Measurements from ENCODE around the gene PSMD13.
"Not testable (repeated sequence)": the region's sequence is repeated elsewhere in the genome, so short reads cannot be mapped to it uniquely, and the experiment has no call there.

The PSMD13 gene

DNA sequence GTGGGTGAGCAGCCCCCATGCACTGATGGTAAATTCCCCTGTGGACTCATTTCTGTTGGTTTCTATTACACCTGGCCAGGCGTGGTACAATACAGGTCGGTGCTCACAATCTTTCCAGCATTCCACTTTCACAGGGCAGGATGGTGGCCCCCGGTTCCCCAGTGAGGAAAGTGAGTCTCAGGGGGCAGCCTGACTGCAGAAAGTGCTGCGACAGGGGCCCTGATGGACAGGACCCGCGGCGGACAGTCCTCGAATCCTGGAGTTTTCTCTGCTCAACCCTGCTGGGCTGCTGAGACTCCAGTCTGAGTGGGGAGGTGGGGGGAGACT lies 49.1 kb downstream of the PSMD13 start:
- in situ Hi-C loops (cut with MboI; ENCODE audit: low sequenced_read_pairs), result no loop called here

DNA sequence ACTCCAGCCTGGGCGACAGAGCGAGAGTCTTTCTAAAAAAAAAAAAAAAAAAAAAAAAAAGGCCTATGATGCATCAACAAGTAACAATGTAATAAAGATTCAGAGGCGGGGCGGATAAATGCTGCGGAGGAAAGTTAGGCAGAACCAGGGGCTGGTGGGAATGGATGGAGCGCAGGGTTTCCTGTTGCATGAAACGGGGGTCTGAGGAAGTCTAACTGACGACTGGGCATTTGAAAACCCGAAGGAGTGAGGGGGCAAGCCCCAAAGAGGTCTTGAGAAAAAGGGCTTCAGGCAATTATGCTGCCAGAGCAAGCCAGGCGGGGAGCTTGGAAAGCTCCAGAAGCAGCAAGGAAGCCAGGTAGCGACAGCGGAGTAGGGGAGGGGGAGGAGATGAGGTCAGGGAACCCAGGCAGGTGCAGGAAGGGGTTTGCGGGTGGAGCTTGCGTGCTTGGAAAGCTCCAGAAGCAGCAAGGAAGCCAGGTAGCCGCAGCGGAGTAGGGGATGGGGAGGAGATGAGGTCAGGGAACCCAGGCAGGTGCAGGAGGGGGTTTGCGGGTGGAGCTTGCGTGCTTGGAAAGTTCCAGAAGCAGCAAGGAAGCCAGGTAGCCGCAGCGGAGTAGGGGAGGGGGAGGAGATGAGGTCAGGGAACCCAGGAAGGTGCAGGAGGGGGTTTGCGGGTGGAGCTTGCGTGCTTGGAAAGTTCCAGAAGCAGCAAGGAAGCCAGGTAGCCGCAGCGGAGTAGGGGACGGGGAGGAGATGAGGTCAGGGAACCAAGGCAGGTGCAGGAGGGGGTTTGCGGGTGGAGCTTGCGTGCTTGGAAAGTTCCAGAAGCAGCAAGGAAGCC lies 50.4 kb downstream of the PSMD13 start:
- in situ Hi-C loops (cut with MboI; ENCODE audit: low sequenced_read_pairs), result not testable (repeated sequence)

DNA sequence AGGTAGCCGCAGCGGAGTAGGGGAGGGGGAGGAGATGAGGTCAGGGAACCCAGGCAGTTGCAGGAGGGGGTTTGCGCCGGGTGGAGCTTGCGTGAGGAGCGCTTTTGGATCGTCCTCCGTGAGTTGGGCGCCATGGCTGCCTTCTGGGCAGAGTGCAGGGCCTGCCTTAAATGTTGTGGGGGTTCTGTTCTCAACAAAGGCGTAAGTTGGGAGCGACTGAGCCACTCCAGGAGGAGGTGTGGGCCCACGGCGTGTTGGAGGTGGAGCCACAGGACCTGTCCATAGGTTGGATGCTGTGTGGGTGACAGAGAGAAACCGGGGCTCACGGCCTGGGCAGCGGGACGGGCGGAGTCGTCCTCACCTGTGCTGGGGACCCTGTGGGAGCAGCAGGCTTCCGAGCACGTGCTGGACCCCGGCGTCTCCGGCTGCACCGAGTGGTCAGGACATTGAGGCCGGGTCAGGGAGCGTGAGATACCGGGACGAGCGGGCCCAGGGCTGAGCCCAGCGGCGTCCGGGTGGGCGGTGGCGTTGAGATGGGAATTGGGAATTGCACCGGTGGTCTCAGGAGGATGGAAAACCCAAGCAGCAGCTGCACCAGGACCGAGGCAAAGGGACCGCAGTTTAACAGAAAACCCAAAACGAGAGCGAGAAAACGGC lies 51.2 kb downstream of the PSMD13 start:
- in situ Hi-C loops (cut with MboI; ENCODE audit: low sequenced_read_pairs), result no loop called here

- in situ Hi-C loops (cut with MboI; ENCODE audit: low sequenced_read_pairs), result no loop called here
Observed at GRCh38 chr11:288478-289397, 52.0 kb downstream of the PSMD13 start, which contains the start of gene PGGHG. PGGHG (plus strand) TSS chr11:289126; CDS start chr11:289817, 691 bp downstream.

GRCh38 chr11:289398-289711 lies 52.6 kb downstream of the PSMD13 start:
- in situ Hi-C loops (cut with MboI; ENCODE audit: low sequenced_read_pairs), result no loop called here

DNA sequence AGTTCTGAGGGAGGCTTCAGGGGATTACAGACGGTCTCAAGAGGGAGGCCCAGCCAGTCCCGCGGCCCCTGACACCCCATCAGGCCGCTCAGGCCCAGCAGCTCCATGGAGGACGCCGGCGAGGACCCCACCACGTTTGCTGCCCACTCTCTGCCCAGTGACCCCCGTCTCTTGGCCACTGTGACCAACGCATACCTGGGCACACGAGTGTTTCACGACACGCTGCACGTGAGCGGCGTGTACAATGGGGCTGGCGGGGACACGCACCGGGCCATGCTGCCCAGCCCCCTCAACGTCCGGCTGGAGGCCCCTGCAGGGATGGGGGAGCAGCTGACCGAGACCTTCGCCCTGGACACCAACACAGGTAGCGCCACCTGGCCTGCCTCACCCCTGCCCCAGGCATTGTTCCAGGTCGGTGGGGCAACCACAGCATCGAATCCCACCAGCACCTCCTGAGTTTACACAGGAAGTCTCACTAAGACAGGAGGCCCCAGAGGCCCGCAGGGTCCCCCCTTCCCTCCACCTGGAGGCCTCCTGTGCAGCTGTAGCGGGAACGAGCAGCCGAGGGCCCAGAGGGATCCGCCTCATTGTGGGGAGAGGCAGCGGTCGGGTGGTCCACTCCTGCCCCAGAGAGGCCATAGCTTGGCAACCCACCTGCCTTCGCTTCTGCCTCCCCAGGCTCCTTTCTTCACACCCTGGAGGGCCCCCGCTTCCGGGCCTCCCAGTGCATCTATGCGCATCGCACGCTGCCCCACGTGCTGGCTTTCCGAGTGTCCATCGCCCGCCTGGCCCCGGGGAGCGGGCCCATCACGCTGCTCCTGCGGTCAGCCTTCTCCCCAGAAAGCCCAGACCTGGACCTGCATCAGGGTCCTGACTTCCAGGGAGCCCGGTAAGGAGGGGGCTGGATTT lies 53.2 kb downstream of the PSMD13 start:
- in situ Hi-C loops (cut with MboI; ENCODE audit: low sequenced_read_pairs), result no loop called here

GRCh38 chr11:290621-291231 lies 54.0 kb downstream of the PSMD13 start:
- in situ Hi-C loops (cut with MboI; ENCODE audit: low sequenced_read_pairs), result no loop called here

GRCh38 chr11:291281-292210 lies 54.8 kb downstream of the PSMD13 start:
- in situ Hi-C loops (cut with MboI; ENCODE audit: low sequenced_read_pairs), result no loop called here

GRCh38 chr11:292211-293121 lies 55.7 kb downstream of the PSMD13 start:
- in situ Hi-C loops (cut with MboI; ENCODE audit: low sequenced_read_pairs), result no loop called here

GRCh38 chr11:293271-293851 lies 56.6 kb downstream of the PSMD13 start:
- in situ Hi-C loops (cut with MboI; ENCODE audit: low sequenced_read_pairs), result no loop called here

- in situ Hi-C loops (cut with MboI; ENCODE audit: low sequenced_read_pairs), result no loop called here
Observed at GRCh38 chr11:293852-294661, 57.3 kb downstream of the PSMD13 start.

DNA sequence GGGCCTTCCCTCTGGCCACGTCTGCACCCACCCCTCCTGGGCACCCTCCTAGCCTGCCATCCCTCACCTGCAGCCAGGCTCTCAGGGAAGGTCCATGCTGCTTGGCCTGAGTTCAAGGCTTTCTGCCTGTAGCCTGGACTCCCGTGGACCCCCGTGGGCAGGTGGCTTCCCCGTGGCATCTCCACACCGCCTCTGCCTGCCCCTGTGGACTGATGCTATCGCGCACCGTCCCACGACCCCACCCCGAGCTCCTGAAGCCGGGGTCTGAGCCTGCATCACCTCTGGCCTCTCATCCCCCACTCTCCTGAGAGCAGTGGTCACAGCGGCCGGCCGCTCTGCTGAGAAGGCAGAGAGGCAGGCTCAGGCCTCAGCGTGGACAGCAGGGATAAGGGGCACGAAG lies 58.0 kb downstream of the PSMD13 start:
- in situ Hi-C loops (cut with MboI; ENCODE audit: low sequenced_read_pairs), result no loop called here

DNA sequence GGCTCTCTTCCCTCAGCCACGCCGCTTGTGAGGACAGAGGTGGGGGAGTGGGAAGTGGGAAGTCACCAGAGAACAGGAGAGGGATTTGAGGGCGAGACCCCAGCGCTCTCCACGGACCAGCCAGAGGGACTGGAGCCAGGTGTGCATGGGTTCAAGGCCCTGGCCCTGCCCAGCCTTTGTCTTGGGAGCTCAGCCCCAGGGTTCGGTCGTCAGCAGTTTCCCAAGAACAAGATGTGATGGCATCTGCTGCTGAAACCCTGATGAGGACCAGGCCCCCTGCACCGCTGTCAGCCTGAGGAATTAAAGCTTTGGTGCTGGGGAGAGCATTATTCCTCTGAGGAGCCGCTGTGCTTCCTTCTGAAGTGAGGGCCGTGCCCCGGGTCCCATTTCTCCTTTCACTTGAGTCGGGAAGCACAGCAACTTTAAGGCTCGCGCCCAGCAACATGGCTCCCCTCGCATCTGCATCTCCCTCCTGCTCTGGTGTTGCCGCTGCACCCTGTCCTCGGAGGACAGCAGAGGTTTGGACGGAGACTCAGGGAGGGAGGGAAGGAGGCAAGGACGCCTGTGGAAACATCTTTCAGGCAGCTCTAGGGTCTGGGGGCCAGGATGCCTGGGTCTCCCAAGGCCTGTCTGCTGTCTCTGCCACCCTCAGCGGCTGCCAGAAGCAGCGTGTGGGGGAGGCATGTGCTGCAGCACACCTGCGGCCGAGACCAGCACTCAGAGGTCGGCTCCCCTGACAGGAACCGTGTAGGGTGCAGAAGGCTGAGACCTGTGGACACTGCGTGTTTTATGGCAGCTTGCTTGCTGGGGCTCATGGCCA lies 58.8 kb downstream of the PSMD13 start:
- in situ Hi-C loops (cut with MboI; ENCODE audit: low sequenced_read_pairs), result no loop called here

- in situ Hi-C loops (cut with MboI; ENCODE audit: low sequenced_read_pairs), result no loop called here
Observed at GRCh38 chr11:296171-297050, 59.6 kb downstream of the PSMD13 start.

DNA sequence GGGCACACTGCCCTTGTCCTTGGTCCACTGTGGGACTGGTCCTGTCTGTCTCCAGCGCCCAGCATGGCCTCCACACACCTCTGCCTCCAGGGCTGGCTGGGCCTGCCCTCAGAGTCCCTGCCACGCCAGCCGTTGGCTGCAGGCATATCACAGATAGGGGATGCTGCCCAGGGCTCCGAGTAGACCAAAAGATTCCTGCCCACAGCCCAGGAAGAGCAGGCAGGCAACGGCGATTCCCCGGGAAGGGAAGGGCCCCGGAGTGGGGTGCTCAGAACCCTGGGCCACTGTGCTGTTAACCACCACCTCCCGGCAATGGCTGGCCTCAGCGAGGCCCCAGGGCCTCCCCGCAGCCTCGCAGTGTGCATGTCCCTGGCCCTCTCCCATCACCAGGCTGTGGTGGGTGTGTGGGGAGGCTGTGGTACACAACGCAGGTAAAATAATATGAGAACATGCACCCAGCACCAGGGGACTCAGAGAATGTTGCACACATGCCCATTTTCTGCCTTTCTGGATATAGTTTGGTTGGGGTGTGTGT lies 60.3 kb downstream of the PSMD13 start:
- in situ Hi-C loops (cut with MboI; ENCODE audit: low sequenced_read_pairs), result no loop called here

All from HL-60/S4 (cell line).